ENCODE data around the gene NRGN.

Gene NRGN

GRCh38 chr11:124742555-124742954 lies 2.8 kb downstream of the NRGN start:
- DNase-seq, result no peak

- DNase-seq, result no peak
Measured at GRCh38 chr11:124743050-124743449, 3.3 kb downstream of the NRGN start.

GRCh38 chr11:124745270-124745834 lies 5.6 kb downstream of the NRGN start:
- DNase-seq, result no peak

- peak; percentile 18 for DNase-seq
Measured at GRCh38 chr11:124745835-124746620, 6.3 kb downstream of the NRGN start.

- DNase-seq, result peak; percentile 77
Measured at GRCh38 chr11:124746621-124747243, 7.0 kb downstream of the NRGN start.

- no peak for DNase-seq
Measured at GRCh38 chr11:124747406-124748099, 7.8 kb downstream of the NRGN start.

- no peak for DNase-seq
Measured at GRCh38 chr11:124748100-124748418, 8.3 kb downstream of the NRGN start.

GRCh38 chr11:124748481-124749343 lies 9.0 kb downstream of the NRGN start:
- no peak for DNase-seq

GRCh38 chr11:124749912-124750311 lies 10.2 kb downstream of the NRGN start:
- no peak for DNase-seq

GRCh38 chr11:124751391-124751740 lies 11.6 kb downstream of the NRGN start:
- no peak for DNase-seq

- no peak for DNase-seq
Measured at GRCh38 chr11:124751741-124752470, 12.2 kb downstream of the NRGN start, which contains the start of gene VSIG2. TSS of gene VSIG2 (minus strand) at chr11:124752255. CDS start at chr11:124752137, 118 bp downstream.

GRCh38 chr11:124752471-124753102 lies 12.8 kb downstream of the NRGN start:
- no peak for DNase-seq

GRCh38 chr11:124753205-124753604 lies 13.5 kb downstream of the NRGN start:
- no peak for DNase-seq

GRCh38 chr11:124753624-124754023 lies 13.9 kb downstream of the NRGN start:
- DNase-seq, result no peak

- DNase-seq, result no peak
Measured at GRCh38 chr11:124754309-124754708, 14.6 kb downstream of the NRGN start.

GRCh38 chr11:124754710-124755109 lies 15.0 kb downstream of the NRGN start:
- no peak for DNase-seq

- no peak for DNase-seq
Measured at GRCh38 chr11:124756033-124756752, 16.5 kb downstream of the NRGN start.

- DNase-seq, result no peak
Measured at GRCh38 chr11:124756753-124757227, 17.0 kb downstream of the NRGN start.

- DNase-seq, result no peak
Measured at GRCh38 chr11:124757320-124757719, 17.6 kb downstream of the NRGN start.
